Testis (tissue), 2 donors: Measurements from ENCODE around the gene TNS2.

ENCODE experiments used
- POLR2A ChIP-seq: fragments of 450-650 bp; IDR thresholded peaks from one replicate; pipeline ENCODE4 v1.6.1; 2017; ENCODE audit warnings: antibody characterized with exemption, mild to moderate bottlenecking, moderate library complexity
- TF ChIP-seq, protein P1 (sequence below), 3 experiments: fragments of 450-650 bp in 2 of 3; fragments of 200-600 bp in 1 of 3; sonication (generic) in 1 of 3; IDR thresholded peaks; one replicate each; pipeline ENCODE4 v1.5.1; 2016 to 2019; ENCODE audit warnings: antibody characterized with exemption in 3 of 3, mild to moderate bottlenecking in 2 of 3, moderate library complexity in 1 of 3

DNA sequence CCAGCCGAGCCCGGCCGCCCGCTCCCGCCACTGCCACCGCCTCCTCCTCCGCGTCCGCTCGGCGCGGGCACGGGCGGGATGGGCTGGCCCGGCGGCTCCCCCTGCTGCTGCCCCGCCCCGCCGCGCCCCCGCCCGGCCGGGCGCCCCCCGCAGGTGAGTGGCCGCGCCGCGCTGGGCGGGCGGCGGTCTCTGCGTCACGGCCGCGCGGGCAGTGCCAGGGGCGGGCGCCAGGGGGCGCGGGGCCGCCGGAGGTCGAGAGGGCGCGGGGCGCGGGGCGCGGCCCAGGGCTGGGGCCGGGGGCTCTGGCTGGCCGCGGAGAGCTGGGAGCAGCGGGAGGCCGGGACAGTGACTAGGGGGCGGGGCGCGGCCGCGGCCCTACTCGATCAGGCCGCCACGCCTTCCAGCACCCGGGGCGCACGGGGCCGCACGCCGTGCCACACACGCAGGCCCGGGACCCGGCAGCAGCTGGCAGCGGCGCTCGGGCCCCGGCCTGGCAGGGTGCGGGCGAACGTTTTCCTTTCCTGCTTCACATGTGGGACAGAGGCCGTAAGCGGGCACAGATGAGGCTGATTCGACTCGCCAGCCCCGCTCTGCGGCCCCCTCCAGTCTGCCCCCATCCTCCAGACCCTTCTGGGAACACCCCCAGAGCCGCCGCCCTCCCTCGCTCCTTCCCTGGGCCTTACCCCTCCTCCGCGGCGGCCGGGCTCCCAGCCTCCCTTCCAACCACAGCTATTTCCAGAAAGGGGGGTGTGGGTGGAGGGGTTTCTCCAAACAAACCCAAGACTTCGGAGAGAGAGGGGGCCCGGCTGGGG, 2.4 kb upstream of the TNS2 start:
- TF ChIP-seq, protein P1, sequence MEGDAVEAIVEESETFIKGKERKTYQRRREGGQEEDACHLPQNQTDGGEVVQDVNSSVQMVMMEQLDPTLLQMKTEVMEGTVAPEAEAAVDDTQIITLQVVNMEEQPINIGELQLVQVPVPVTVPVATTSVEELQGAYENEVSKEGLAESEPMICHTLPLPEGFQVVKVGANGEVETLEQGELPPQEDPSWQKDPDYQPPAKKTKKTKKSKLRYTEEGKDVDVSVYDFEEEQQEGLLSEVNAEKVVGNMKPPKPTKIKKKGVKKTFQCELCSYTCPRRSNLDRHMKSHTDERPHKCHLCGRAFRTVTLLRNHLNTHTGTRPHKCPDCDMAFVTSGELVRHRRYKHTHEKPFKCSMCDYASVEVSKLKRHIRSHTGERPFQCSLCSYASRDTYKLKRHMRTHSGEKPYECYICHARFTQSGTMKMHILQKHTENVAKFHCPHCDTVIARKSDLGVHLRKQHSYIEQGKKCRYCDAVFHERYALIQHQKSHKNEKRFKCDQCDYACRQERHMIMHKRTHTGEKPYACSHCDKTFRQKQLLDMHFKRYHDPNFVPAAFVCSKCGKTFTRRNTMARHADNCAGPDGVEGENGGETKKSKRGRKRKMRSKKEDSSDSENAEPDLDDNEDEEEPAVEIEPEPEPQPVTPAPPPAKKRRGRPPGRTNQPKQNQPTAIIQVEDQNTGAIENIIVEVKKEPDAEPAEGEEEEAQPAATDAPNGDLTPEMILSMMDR (IDR thresholded peaks at IDR 0.05): peak in 1 of 3 experiments; percentile 41
- TF ChIP-seq POLR2A: no peak
